Measurements from ENCODE around the gene ITPK1.

The ITPK1 gene

DNA sequence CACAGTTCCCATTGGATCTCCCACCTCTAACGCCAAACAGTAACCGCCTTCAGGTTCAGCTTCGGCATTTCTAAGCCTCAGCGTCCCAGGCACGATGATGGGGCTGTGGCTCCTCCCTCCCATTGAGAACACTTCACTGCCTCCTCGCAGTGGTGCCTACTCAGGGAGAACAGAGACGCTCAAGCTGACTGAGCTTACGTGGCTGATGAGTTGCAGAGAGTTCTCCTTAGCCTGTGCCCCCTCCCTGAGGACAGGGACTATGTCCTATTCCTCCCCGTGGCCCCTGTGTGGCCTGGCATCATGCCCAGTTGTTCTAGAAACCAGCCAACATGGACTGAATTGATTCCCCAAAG is 87.0 kb downstream of the ITPK1 start:
- no peak for DNase-seq (ENCODE audit: low read depth in 2 of 2)

DNA sequence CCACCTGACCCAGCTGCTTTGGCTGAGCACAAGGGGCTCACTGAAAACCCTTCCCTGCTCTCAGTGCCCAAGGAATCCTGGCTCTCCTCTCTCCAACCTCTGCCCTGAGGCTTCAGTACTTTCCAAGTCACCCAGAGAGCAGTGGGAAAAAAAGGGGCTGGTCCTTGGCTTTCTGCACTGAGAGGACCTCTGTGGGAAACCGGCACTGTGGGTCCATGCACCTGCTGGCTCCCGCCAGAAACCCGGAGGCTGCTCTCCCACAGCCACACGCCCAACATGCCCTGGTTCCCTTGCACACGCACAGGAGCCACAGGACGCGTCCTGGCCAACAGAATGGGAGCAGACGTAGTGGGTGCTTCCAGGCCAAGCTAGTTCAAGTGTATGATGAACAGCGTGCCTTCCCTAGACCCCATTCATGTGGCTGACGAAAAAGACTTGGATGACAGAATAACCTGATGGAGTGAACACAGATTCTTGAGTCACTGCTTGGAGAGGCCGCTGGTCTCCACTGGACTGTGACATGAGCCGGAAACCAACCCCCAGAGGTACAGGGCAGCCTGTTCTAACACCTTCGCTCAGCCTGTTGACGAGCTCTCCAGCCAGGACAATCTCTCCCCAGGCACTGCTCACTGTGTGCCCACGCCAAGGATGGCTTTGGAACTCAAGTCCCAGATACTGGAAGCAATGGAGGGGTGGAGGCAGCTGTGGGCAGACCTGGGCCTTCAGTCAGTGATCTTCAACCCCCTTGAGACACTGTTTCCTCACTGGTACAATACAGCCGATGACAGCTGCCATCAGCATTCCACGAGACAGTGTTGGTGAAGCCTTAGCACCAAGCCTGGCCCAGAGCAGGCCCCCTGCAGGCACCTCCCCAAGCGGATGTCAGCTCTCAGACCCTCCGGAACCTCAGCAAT is 87.7 kb downstream of the ITPK1 start:
- DNase-seq (ENCODE audit: low read depth in 2 of 2): no peak

- no peak for DNase-seq (ENCODE audit: low read depth in 2 of 2)
Measured at GRCh38 chr14:93026339-93026738, 89.4 kb downstream of the ITPK1 start.

DNA sequence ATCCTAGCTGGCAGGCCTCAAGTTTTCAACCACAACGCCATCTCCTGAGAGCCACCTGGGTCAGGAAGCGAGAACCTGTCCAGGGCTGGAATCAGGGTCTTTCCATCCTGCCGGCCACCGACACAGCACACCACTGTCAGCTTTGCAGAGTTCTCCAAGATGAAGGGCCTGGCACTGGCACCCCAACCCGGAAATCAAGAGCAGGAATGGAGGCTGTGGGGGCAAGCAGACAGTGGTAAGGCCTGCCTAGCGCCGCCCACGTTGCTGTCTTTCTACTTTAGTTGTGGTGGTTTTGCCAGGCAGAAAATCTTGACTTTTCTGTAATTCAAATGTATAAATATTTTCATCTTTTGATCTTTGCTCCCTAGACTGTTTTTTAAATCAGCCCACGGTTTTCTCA is 90.7 kb downstream of the ITPK1 start:
- DNase-seq (ENCODE audit: low read depth in 2 of 2): no peak

DNA sequence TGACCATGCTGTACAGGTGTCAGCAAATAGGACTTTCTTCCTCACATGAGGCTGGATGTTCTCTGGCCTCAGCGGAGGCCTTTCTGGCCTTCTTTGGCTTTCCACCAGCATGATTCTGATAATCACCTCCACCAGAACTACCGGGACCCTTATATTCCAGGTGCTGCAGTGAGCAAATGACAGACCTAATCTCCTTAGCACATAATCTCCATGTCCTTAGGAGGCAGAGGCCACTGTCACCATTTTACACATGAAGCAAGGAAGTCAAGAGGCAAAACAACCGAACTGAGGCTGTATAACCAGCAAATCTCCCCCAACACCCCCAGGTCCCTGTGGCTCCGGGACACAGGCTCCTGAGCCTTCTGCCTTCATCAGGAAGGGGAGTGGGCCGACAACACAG is 91.2 kb downstream of the ITPK1 start:
- DNase-seq (ENCODE audit: low read depth in 2 of 2): no peak

GRCh38 chr14:93023802-93024434 is 91.8 kb downstream of the ITPK1 start:
- DNase-seq (ENCODE audit: low read depth in 2 of 2): no peak

GRCh38 chr14:93023039-93023438 is 92.7 kb downstream of the ITPK1 start:
- no peak for DNase-seq (ENCODE audit: low read depth in 2 of 2)

DNA sequence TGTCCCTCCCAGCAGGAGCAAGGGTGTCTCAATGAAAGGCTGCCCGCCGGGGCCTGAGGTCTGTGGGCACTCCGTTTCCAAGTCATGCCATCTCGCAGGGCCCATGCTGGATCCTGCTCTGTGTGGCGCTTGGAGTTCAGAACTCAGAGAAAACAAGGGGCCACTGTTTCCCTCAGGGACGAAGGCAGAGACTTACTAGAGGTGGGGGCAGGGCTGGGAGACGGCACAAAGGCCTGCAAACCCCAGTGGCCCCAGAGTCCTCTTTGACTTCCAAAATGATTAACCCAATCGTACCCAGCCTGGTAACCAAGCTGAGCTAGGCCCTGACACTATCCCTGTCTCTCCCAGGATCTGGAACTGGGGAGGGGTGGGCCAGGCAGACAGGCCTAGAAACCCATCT is 95.8 kb downstream of the ITPK1 start:
- DNase-seq (ENCODE audit: low read depth in 2 of 2): no peak

DNA sequence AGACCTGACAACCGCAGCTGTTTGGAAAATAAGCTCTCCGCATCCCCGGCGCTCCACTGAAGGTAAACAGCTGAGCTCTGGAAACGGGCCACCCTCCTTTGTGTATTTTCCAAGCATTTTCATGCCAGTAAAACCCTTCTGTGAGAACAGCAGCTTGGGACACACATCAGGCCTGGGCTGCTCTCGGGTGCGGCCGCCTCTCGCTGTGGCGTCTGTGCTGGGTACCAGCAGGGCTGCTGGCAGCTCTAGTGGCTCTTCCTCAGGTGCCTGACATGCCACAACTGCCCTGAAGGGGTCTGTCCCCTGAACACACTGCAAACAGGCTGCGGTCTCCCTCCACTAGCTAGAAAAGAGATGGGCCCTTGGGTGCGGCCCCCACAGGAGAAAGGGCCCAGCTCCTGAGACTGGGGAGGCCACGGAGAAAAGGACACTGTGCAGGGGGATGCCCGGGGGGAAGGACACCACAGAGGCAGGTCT is 96.3 kb downstream of the ITPK1 start:
- DNase-seq (ENCODE audit: low read depth in 2 of 2): no peak

GRCh38 chr14:93018366-93018765 is 97.4 kb downstream of the ITPK1 start:
- DNase-seq (ENCODE audit: low read depth in 2 of 2): no peak

- DNase-seq (ENCODE audit: low read depth in 2 of 2): no peak
Measured at GRCh38 chr14:93017898-93018297, 97.8 kb downstream of the ITPK1 start.

GRCh38 chr14:93017301-93017797 is 98.4 kb downstream of the ITPK1 start:
- DNase-seq (ENCODE audit: low read depth in 2 of 2): no peak

GRCh38 chr14:93016275-93016845 is 99.4 kb downstream of the ITPK1 start:
- no peak for DNase-seq (ENCODE audit: low read depth in 2 of 2)

- no peak for DNase-seq (ENCODE audit: low read depth in 2 of 2)
Measured at GRCh38 chr14:93015505-93015904, 100.2 kb downstream of the ITPK1 start.

GRCh38 chr14:93015064-93015463 is 100.7 kb downstream of the ITPK1 start:
- DNase-seq (ENCODE audit: low read depth in 2 of 2): no peak

GRCh38 chr14:93014058-93015023 is 101.4 kb downstream of the ITPK1 start:
- DNase-seq (ENCODE audit: low read depth in 2 of 2): no peak

DNA sequence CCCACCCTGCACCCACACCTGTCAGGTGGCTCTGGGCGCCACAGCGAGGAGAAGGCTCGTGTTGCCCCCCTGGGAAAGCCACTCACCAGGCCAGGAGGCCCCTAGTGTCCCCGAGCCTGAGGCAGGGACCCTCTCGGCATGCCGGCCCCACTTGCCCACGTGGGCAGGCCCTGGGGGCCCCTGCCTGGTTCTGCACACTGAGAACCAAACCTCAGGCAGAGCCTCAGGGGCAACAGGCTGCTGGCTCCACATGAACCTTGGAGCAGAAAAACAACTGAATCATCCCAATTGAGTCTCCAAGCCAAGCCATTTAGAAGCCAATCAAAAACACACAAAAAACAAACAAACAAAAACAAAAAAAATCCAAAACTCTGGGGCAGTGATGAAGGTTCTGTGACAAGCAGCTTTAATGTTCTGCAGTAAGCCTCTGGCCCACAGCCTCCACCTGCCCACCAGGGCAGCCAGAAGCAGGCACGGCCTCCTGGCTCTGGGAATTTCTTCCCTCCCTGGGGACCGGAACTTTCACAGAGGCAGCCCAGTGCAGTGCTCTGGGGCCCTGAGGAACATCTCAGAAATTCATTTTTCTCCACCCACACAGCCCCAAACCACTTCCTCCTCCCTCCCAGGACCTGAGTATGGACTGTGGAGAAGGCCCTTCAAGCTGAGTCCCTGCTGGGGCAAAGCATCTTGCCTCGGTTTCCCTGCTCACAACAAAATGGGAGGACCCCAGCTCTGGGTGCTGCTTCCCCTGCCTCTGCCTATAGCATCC is 102.6 kb downstream of the ITPK1 start:
- DNase-seq (ENCODE audit: low read depth in 2 of 2): peak; percentile 11 to 15

GRCh38 chr14:93012506-93012905 is 103.2 kb downstream of the ITPK1 start:
- DNase-seq (ENCODE audit: low read depth in 2 of 2): no peak

DNA sequence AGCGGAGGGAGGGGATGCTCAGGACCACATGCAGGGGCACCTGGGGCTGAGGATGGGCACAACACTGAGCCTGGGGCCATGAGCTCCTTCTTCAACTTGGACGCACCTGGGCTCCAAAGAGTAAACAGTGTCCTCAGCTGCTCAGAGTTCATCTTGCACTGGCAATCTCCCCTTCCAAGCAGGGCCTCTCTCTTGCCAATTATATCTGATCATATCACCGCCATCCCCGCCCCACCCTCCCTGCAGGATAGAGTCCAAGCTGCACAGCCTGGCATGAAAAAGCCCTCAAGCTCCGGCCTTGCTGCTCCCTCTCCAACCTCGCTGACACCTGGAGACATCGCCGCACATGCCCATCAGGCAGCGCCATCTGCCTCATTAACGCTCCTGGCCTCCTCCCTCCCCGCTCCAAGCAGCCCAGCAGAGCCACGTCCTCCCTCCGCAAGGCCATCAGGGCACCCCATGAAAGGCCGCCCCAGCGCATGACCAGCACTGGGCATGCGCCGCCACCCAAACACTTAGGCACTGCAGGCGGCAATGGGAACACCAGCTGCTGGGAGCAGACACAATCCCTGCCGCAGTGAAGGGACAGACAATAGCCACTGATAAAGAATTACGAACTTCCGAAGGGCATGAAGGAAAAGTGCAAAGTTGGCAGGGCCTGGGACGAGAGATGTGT is 103.9 kb downstream of the ITPK1 start:
- no peak for DNase-seq (ENCODE audit: low read depth in 2 of 2)

DNA sequence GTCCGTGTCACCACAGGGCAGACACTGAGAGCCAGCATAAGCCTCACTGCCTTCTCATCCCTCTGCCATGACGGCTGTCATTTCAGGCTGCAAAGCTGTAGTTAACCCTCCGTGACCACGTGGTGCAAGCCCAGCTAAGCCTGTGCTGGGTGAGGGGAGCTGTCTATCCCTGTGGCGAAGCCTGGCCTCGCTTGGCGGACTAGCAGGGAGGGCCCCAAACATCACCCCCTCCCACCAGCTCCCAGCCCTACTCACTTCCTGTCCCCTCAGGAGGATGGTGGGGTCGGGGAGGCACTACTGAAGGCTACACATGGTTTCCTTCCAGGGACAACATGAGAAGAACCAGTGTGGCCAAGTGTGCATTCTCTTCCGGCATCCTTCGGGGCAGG is 104.6 kb downstream of the ITPK1 start:
- DNase-seq (ENCODE audit: low read depth in 2 of 2): no peak

Measured in fibroblast of skin of left quadriceps (primary cell).